ENCODE measurements around the gene SCUBE1. TPM values are rescaled to one million over a fixed set of nuclear protein-coding genes. Genes with fewer than 3 reads are reported as not detected.

The SCUBE1 gene
- total RNA-seq, 1 donor from 2014 or later, result 25.9 TPM

DNA sequence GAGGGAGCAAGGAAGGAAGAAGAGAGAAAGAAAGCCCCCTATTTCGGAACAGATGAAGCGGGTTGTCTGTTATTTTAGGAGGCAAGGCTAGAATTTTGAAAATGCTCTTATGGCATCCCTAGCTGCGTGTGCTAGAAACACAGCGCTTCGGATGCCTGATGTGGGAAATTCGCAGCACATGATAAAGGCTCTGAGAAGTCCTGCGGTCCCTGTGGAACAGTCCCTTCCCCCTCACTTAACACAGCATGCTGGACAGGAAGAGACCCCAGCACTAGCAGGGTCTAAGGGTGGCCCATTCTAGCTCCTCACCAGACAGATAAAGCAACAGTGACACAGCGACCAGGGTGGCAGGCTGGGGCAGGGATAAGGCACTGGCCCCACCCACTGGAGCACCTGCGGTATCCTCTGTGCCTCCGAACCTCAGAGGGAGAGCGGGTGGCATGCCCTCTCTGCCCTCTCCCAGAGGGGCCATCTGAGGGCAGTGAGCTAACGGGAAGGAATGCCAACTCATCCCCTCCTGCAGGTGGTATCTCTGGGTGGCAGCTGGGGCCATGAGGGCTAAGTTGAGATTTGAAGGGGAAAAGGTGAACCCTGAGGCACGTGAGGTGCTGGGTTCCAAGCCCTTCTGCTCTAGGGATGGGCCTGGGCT is 75.7 kb downstream of the SCUBE1 start:
- H3K27me3 ChIP-seq, result no peaks in the 10 kb centered on the region
- H3K36me3 ChIP-seq, result no peaks in the 10 kb centered on the region
- TF ChIP-seq, protein P1, sequence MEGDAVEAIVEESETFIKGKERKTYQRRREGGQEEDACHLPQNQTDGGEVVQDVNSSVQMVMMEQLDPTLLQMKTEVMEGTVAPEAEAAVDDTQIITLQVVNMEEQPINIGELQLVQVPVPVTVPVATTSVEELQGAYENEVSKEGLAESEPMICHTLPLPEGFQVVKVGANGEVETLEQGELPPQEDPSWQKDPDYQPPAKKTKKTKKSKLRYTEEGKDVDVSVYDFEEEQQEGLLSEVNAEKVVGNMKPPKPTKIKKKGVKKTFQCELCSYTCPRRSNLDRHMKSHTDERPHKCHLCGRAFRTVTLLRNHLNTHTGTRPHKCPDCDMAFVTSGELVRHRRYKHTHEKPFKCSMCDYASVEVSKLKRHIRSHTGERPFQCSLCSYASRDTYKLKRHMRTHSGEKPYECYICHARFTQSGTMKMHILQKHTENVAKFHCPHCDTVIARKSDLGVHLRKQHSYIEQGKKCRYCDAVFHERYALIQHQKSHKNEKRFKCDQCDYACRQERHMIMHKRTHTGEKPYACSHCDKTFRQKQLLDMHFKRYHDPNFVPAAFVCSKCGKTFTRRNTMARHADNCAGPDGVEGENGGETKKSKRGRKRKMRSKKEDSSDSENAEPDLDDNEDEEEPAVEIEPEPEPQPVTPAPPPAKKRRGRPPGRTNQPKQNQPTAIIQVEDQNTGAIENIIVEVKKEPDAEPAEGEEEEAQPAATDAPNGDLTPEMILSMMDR (IDR thresholded peaks at IDR 0.05), result no peak
- no peak for TF ChIP-seq EZH2phosphoT487 (IDR thresholded peaks at IDR 0.05)
- TF ChIP-seq EZH2 (IDR thresholded peaks at IDR 0.05), result no peak

DNA sequence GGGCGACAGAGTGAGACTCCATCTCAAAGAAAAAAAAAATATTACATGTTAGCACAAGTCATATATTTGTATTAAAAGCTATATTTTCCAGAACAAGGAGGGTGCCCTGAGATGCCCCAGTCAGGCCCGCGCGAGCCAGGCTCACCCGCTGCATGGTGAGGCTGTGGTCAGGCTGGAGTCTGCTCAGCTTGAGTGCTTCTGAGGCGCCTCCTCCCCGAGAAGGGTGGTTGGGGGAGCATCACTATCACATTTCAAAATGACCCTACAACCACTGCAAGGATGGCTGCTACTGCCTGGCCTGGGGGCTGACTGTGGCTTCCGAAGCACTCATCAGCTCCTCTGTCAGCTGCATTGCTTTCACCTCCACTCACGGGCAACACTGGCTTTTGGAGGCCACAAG is 77.1 kb downstream of the SCUBE1 start:
- Histone ChIP-seq H3K4me2 (no peak overlapping the region), H3K79me2 (ENCODE audit: low read depth) (no peaks in the 10 kb centered on the region), H3F3A (ENCODE audit: low read depth) (peaks cover 8% of the 10 kb centered on the region), H3K4me1 (peaks cover 5% of the 10 kb centered on the region), H3K36me3 (no peaks in the 10 kb centered on the region), H4K20me1 (ENCODE audit: low read depth) (peaks cover 39% of the 10 kb centered on the region), H2AFZ (replicated peaks) (no peak overlapping the region), H3K9ac (no peak overlapping the region), H3K27me3 (no peaks in the 10 kb centered on the region), H3K9me3 (ENCODE audit: low read depth) (no peaks in the 10 kb centered on the region), H3K27ac (no peak overlapping the region), H3K4me3 (no peak overlapping the region)
- H3K4me3 Mint-ChIP-seq, result no peak overlapping the region
- TF ChIP-seq EZH2 (IDR thresholded peaks at IDR 0.05) (no peak), EZH2phosphoT487 (IDR thresholded peaks at IDR 0.05) (no peak)
- TF ChIP-seq, protein P1 (IDR thresholded peaks at IDR 0.05), result no peak
- peaks cover 16% of the 10 kb centered on the region for H3K27me3 Mint-ChIP-seq (ENCODE audit: insufficient read depth, low read depth)
- no peak for DNase-seq (ENCODE audit: low spot score)
- H3K4me1 Mint-ChIP-seq, result peaks cover 72% of the 10 kb centered on the region
- no peaks in the 10 kb centered on the region for H3K9me3 Mint-ChIP-seq
- peaks cover 2% of the 10 kb centered on the region for H3K36me3 Mint-ChIP-seq
- H3K27ac Mint-ChIP-seq, result no peak overlapping the region

More for the DNA sequence above, 75.7 kb downstream of the SCUBE1 start:
- no peak for DNase-seq (ENCODE audit: low spot score)
- H3K9me3 ChIP-seq (ENCODE audit: low read depth), result no peaks in the 10 kb centered on the region
- H3K36me3 Mint-ChIP-seq, result peaks cover 2% of the 10 kb centered on the region
- peaks cover 5% of the 10 kb centered on the region for H3K4me1 ChIP-seq
- peaks cover 21% of the 10 kb centered on the region for H3K27me3 Mint-ChIP-seq (ENCODE audit: insufficient read depth, low read depth)
- H3F3A ChIP-seq (ENCODE audit: low read depth), result peaks cover 8% of the 10 kb centered on the region
- no peak overlapping the region for H2AFZ ChIP-seq (replicated peaks)
- H3K9ac ChIP-seq, result no peak overlapping the region
- H3K79me2 ChIP-seq (ENCODE audit: low read depth), result no peaks in the 10 kb centered on the region
- H3K4me1 Mint-ChIP-seq, result peaks cover 79% of the 10 kb centered on the region
- peaks cover 41% of the 10 kb centered on the region for H4K20me1 ChIP-seq (ENCODE audit: low read depth)
- H3K4me3 ChIP-seq, result no peak overlapping the region
- no peak overlapping the region for H3K27ac ChIP-seq
- no peaks in the 10 kb centered on the region for H3K9me3 Mint-ChIP-seq
- no peak overlapping the region for H3K27ac Mint-ChIP-seq
- H3K4me3 Mint-ChIP-seq, result no peak overlapping the region
- H3K4me2 ChIP-seq, result no peak overlapping the region

DNA sequence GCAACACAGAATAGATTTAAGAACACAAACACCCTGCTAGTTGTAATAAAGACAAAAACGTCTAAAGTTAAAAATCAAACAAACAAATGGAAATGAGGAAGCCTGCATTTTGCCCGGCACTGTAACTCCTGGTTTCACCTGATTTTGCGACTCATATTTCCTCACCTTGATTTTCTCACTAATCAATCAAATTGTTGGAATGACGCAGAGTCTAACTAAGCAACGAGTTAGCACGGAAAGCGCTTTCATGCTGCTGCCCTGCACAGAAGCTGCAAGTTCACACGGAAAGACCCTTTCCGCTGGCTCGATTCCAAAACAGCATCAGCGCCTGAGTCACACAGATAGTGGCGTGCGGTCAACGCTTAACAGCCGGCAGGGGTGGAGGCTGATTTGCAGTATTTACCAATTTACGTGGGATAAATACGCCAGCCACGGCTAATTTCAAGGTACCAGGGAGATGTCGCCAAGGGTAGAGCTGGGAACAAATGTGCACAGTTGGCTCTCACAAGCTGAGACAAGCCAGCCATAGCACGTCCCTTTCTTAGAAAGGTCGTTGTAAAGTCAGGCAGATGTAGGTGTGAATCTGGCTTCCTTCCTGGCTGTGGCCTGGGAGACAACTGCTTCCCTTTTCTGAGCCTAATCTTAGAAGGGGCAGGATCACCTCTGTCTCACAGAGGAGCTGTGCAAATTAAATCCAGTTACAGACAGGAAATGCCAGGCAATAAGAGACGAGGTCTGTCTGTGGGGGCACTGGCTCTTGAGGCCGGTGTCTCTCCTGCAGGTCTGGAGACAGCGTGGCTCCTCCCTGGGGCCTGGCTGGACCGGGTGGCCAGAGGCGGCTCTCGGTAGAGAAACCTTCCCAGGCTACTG is 79.3 kb downstream of the SCUBE1 start:
- H4K20me1 ChIP-seq (ENCODE audit: low read depth), result peaks cover 17% of the 10 kb centered on the region
- Mint-ChIP-seq H3K36me3 (peaks cover 6% of the 10 kb centered on the region), H3K9me3 (no peaks in the 10 kb centered on the region), H3K4me3 (peak overlapping the region; percentile 52), H3K27me3 (ENCODE audit: insufficient read depth, low read depth) (peaks cover 15% of the 10 kb centered on the region), H3K4me1 (peaks cover 64% of the 10 kb centered on the region), H3K27ac (peak overlapping the region; percentile 72)
- H3K9me3 ChIP-seq (ENCODE audit: low read depth), result no peaks in the 10 kb centered on the region
- H3K4me2 ChIP-seq, result no peak overlapping the region
- no peak for DNase-seq (ENCODE audit: low spot score)
- no peak overlapping the region for H2AFZ ChIP-seq (replicated peaks)
- H3K27ac ChIP-seq, result no peak overlapping the region
- H3K4me1 ChIP-seq, result no peaks in the 10 kb centered on the region
- H3K27me3 ChIP-seq, result no peaks in the 10 kb centered on the region
- no peaks in the 10 kb centered on the region for H3K79me2 ChIP-seq (ENCODE audit: low read depth)
- TF ChIP-seq, protein P1 (IDR thresholded peaks at IDR 0.05), result no peak
- TF ChIP-seq EZH2phosphoT487 (IDR thresholded peaks at IDR 0.05) (no peak), EZH2 (IDR thresholded peaks at IDR 0.05) (no peak)
- H3K36me3 ChIP-seq, result no peaks in the 10 kb centered on the region
- H3K9ac ChIP-seq, result no peak overlapping the region
- H3F3A ChIP-seq (ENCODE audit: low read depth), result no peaks in the 10 kb centered on the region
- no peak overlapping the region for H3K4me3 ChIP-seq
